GM12878 (cell line): Measurements from ENCODE around the gene PMPCA. TPM values are rescaled to one million over a fixed set of nuclear protein-coding genes. Genes with fewer than 3 reads are reported as not detected.

Source experiments
- ATAC-seq: fragments of 200-7000 bp; cut with Tn5 transposase; 3 replicates; pipeline ENCODE4 v1.9.1; 2020; ENCODE audit warnings: mild to moderate bottlenecking, moderate library complexity
- BruUV-seq: library from RNA; stranded (reverse); fragments of 400-500 nt; replicated peaks from 2 replicates; lab custom pipeline; 2021; lab: Mats Ljungman, UMichigan
- CTCF ChIA-PET: fragments of 300-600 bp; sonication (Branson Sonifier 250); formaldehyde crosslinking; extraction: SDS; loops from one replicate; lab custom pipeline; 2021; ENCODE audit warnings: inconsistent platforms; lab: Yijun Ruan, JAX
- POLR2A ChIA-PET: fragments of 350-600 bp; formaldehyde crosslinking; extraction: SDS; loops from one replicate; lab custom pipeline; 2021; ENCODE audit warnings: inconsistent platforms; lab: Charles Lee
- RAD21 ChIA-PET: fragments of 300-600 bp; sonication (Branson Sonifier 250); formaldehyde crosslinking; loops from one replicate; lab custom pipeline; 2023; ENCODE audit warnings: antibody characterized with exemption; ENCODE audit not compliant: unreplicated experiment; lab: Charles Lee
- SMC1A ChIA-PET: fragments of 300-600 bp; sonication (Branson Sonifier 250); formaldehyde crosslinking; loops from one replicate; lab custom pipeline; 2023; ENCODE audit not compliant: unreplicated experiment, uncharacterized antibody; lab: Charles Lee
- DNase-seq: peaks from one replicate; pipeline ENCODE4 v3.0.0-alpha.2; 2011; ENCODE audit warnings: low read depth, low spot score
- FAIRE-seq: peaks from 3 replicates; lab custom pipeline; 2011; peaks lifted over from hg19 to GRCh38; lab: Jason Lieb, UNC
- H2AFZ ChIP-seq: 2 replicates; pipeline ENCODE4 v1.6.0; 2011; ENCODE audit warnings: low read depth, low read length, control low read depth; ENCODE audit not compliant: control insufficient read depth
- H3K27ac ChIP-seq: 2 replicates; pipeline ENCODE4 v1.5.1; 2011; ENCODE audit warnings: control low read depth; ENCODE audit not compliant: control insufficient read depth, insufficient read depth
- H3K27me3 ChIP-seq, 2 experiments: replicated peaks in 1 of 2; 2 replicates each; pipeline versions ENCODE4 v1.6.0 to v1.6.1; 2011; ENCODE audit warnings: low read length in 1 of 2; ENCODE audit not compliant: control insufficient read depth in 2 of 2, insufficient read depth in 2 of 2
- H3K36me3 ChIP-seq, 2 experiments: 2 replicates each; pipeline ENCODE4 v1.5.1; 2011; ENCODE audit warnings: low read length in 1 of 2; ENCODE audit not compliant: control insufficient read depth in 2 of 2, insufficient read depth in 2 of 2
- H3K4me1 ChIP-seq: 2 replicates; pipeline ENCODE4 v1.6.1; 2011; ENCODE audit warnings: mild to moderate bottlenecking, low read length, moderate library complexity, mixed read lengths; ENCODE audit not compliant: control insufficient read depth, insufficient read depth
- H3K4me2 ChIP-seq: 2 replicates; pipeline ENCODE4 v1.6.0; 2011; ENCODE audit warnings: control low read depth; ENCODE audit not compliant: control insufficient read depth, insufficient read depth
- H3K4me3 ChIP-seq: fragments of 200-600 bp; sonication (generic); 2 replicates; pipeline ENCODE4 v1.5.1; 2016
- H3K79me2 ChIP-seq: 2 replicates; pipeline ENCODE4 v1.6.0; 2011; ENCODE audit warnings: low read length; ENCODE audit not compliant: control insufficient read depth, insufficient read depth
- H3K9ac ChIP-seq: 2 replicates; pipeline ENCODE4 v1.8.0; 2011; ENCODE audit warnings: low read length, control low read depth, mixed read lengths; ENCODE audit not compliant: control insufficient read depth, insufficient read depth
- H3K9me3 ChIP-seq: replicated peaks from 3 replicates; pipeline ENCODE4 v1.5.1; 2011; ENCODE audit warnings: mild to moderate bottlenecking, low read length; ENCODE audit not compliant: control insufficient read depth, insufficient read depth
- H4K20me1 ChIP-seq: 2 replicates; pipeline ENCODE4 v1.6.0; 2011; ENCODE audit not compliant: control insufficient read depth, insufficient read depth
- ASH2L ChIP-seq: fragments of 300-600, 200-600 bp; sonication (generic); IDR thresholded peaks from 2 replicates; pipeline ENCODE4 v1.6.1; 2017; ENCODE audit warnings: low read depth, mild to moderate bottlenecking, borderline replicate concordance
- MTA3 ChIP-seq: IDR thresholded peaks from 2 replicates; pipeline ENCODE4 v1.6.1; 2012; ENCODE audit warnings: low read length, inconsistent platforms, borderline replicate concordance
- MXI1 ChIP-seq: fragments of 150-350 bp; IDR thresholded peaks from 2 replicates; pipeline ENCODE4 v1.6.1; 2011; ENCODE audit warnings: low read depth, mild to moderate bottlenecking, inconsistent platforms, low read length, improper control_type of control experiment
- RFX5 ChIP-seq: IDR thresholded peaks from 2 replicates; pipeline ENCODE4 v1.6.1; 2011; ENCODE audit warnings: low read depth, low read length, improper control_type of control experiment
- SRF ChIP-seq, 2 experiments: IDR thresholded peaks; 2 replicates each; pipeline ENCODE4 v1.6.1; 2011; ENCODE audit warnings: low read depth in 2 of 2, low read length in 2 of 2, mild to moderate bottlenecking in 1 of 2, moderate library complexity in 1 of 2
- STAT3 ChIP-seq: IDR thresholded peaks from 2 replicates; pipeline ENCODE4 v1.6.1; 2011; ENCODE audit warnings: low read depth, low read length, improper control_type of control experiment
- ZBTB40 ChIP-seq: fragments of 450-650 bp; IDR thresholded peaks from 2 replicates; pipeline ENCODE4 v1.6.1; 2016; ENCODE audit warnings: mild to moderate bottlenecking, moderate library complexity, borderline replicate concordance
- whole genome bisulfite sequencing: methylation state at CpG from one replicate; pipeline ENCODE4 v1.1.6; 2016; ENCODE audit warnings: low lambda C conversion rate; ENCODE audit not compliant: insufficient replicate concordance, insufficient coverage; ENCODE audit errors: missing lambda C conversion rate; 5-methylcytosine and 5-hydroxymethylcytosine counted together
- in situ Hi-C: fragments of 300-500 bp; cut with MboI; formaldehyde crosslinking; loops from 9 replicates; pipeline ENCODE4 v1.14.3; 2018; ENCODE audit warnings: mixed read lengths
- intact Hi-C: fragments of 100-400 bp; cut with micrococcal nuclease; formaldehyde crosslinking; loops from one replicate; pipeline ENCODE4 v1.14.2; 2022; ENCODE audit not compliant: unreplicated experiment
- polyA plus RNA-seq, 11 experiments: library from polyadenylated mRNA; depleted of rRNA in 4 of 11; unstranded in 6 of 11; stranded (reverse) in 5 of 11; fragments of >200 nt; fragmentation: Nextera tagmentation in 4 of 11; fragmentation: Illumina TruSeq in 1 of 11; extraction: Ambion mirVana in 4 of 11; extraction: Trizol in 1 of 11; gene quantifications; 1 replicate in 1 of 11; 2 replicates in 10 of 11; pipeline versions ENCODE4 v1.2.1 to v1.2.3, GENCODE V29; 2011 to 2016; ENCODE audit warnings: inconsistent platforms in 2 of 11, missing spikeins in 2 of 11, low read depth in 1 of 11
- total RNA-seq, 4 experiments: library from RNA; depleted of rRNA in 3 of 4; stranded (reverse); fragments of >200 nt in 3 of 4; fragmentation: Illumina TruSeq in 1 of 4; extraction: Trizol in 1 of 4; gene quantifications; 2 replicates each; pipeline versions ENCODE4 v1.2.1 to v1.2.3, GENCODE V29; 2013 to 2021
- TF ChIP-seq, protein P1 (sequence below): fragments of 450-650 bp; IDR thresholded peaks from 2 replicates; pipeline ENCODE4 v1.6.1; 2018; ENCODE audit warnings: borderline replicate concordance, mild to moderate bottlenecking; ENCODE audit not compliant: partially characterized antibody
- TF ChIP-seq, protein P2 (sequence below): IDR thresholded peaks from 2 replicates; pipeline ENCODE4 v1.6.1; 2011; ENCODE audit warnings: low read depth, mild to moderate bottlenecking, low read length, moderate library complexity, borderline replicate concordance; ENCODE audit errors: extremely low read depth
- TF ChIP-seq, protein P3 (sequence below): fragments of 450-650 bp; formaldehyde crosslinking; IDR thresholded peaks from 2 replicates; pipeline ENCODE4 v1.4.0; 2020; ENCODE audit warnings: mild to moderate bottlenecking, moderate library complexity

The PMPCA gene
- total and polyA plus RNA-seq, 10 of the 15 experiments (the other 5 are each of a cell fraction or from before 2014, with no cell fraction given): 8.1 to 137 (median 75.7) TPM

- Histone ChIP-seq H2AFZ (peak within 1 kb of the TSS; percentile 74), H3K36me3 (peaks cover 11 to 19% of the 10 kb centered on the region in 2 experiments), H4K20me1 (no peaks in the 10 kb centered on the region), H3K4me3 (peak within 1 kb of the TSS; percentile 96), H3K27ac (peak within 1 kb of the TSS; percentile 61), H3K27me3 (no peaks in the 10 kb centered on the region), H3K9ac (peak within 1 kb of the TSS; percentile 82), H3K4me2 (peak within 1 kb of the TSS; percentile 92), H3K9me3 (no peaks in the 10 kb centered on the region), H3K4me1 (peaks cover 33% of the 10 kb centered on the region), H3K79me2 (peaks cover 28% of the 10 kb centered on the region)
- ChIA-PET POLR2A (interaction anchor here (1.1 to 2.4 kb wide), 3 partner anchors 9 to 37 kb away, joined by 3 to 11 read pairs (median 3); partner anchors contain the start of genes ENTR1 and PMPCA), CTCF (interaction anchor here (0.5 to 2.5 kb wide), 8 partner anchors 9 to 310 kb away, joined by 3 to 21 read pairs (median 6); partner anchors contain the start of genes DNLZ, ENTR1 and PMPCA), RAD21 (interaction anchor here (1.7 kb wide), 1 partner anchor 37 kb away, joined by 6 read pairs; the partner anchor contains the start of gene DNLZ), SMC1A (interaction anchor here (1.1 kb wide), 1 partner anchor 10 kb away, joined by 4 read pairs; the partner anchor contains the start of gene ENTR1)
- peak; percentile 40 for DNase-seq
- peak; percentile 74 for ATAC-seq
- in situ Hi-C loops: no loop called here
- peak; percentile 84 for FAIRE-seq
- intact Hi-C loops: loop anchor here (1.0 kb wide), 1 partner anchor 61 kb away; no protein-coding TSS in a partner anchor
- WGBS: 7% methylated on average over 71 of the region's 71 CpGs
- no TSS peak for BruUV-seq
- TF ChIP-seq STAT3: no peak
- TF ChIP-seq, protein P1, sequence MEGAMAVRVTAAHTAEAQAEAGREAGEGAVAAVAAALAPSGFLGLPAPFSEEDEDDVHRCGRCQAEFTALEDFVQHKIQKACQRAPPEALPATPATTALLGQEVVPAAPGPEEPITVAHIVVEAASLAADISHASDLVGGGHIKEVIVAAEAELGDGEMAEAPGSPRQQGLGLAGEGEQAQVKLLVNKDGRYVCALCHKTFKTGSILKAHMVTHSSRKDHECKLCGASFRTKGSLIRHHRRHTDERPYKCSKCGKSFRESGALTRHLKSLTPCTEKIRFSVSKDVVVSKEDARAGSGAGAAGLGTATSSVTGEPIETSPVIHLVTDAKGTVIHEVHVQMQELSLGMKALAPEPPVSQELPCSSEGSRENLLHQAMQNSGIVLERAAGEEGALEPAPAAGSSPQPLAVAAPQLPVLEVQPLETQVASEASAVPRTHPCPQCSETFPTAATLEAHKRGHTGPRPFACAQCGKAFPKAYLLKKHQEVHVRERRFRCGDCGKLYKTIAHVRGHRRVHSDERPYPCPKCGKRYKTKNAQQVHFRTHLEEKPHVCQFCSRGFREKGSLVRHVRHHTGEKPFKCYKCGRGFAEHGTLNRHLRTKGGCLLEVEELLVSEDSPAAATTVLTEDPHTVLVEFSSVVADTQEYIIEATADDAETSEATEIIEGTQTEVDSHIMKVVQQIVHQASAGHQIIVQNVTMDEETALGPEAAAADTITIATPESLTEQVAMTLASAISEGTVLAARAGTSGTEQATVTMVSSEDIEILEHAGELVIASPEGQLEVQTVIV: no peak
- TF ChIP-seq, protein P2, sequence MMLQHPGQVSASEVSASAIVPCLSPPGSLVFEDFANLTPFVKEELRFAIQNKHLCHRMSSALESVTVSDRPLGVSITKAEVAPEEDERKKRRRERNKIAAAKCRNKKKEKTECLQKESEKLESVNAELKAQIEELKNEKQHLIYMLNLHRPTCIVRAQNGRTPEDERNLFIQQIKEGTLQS: peak; percentile 52; the same call in 1 of the 2 replicates
- 0 out of 4 replicates have a peak, but pooled peaks have one; percentile 13 to 43 for TF ChIP-seq SRF (IDR thresholded peaks at IDR 0.05; ENCODE audit: low read depth in 2 of 2, low read length in 2 of 2)
- no peak for TF ChIP-seq MTA3
- peak; percentile 93 for TF ChIP-seq MXI1
- TF ChIP-seq ASH2L: no peak
- TF ChIP-seq ZBTB40: peak; percentile 61
- no peak for TF ChIP-seq RFX5
- TF ChIP-seq, protein P3, sequence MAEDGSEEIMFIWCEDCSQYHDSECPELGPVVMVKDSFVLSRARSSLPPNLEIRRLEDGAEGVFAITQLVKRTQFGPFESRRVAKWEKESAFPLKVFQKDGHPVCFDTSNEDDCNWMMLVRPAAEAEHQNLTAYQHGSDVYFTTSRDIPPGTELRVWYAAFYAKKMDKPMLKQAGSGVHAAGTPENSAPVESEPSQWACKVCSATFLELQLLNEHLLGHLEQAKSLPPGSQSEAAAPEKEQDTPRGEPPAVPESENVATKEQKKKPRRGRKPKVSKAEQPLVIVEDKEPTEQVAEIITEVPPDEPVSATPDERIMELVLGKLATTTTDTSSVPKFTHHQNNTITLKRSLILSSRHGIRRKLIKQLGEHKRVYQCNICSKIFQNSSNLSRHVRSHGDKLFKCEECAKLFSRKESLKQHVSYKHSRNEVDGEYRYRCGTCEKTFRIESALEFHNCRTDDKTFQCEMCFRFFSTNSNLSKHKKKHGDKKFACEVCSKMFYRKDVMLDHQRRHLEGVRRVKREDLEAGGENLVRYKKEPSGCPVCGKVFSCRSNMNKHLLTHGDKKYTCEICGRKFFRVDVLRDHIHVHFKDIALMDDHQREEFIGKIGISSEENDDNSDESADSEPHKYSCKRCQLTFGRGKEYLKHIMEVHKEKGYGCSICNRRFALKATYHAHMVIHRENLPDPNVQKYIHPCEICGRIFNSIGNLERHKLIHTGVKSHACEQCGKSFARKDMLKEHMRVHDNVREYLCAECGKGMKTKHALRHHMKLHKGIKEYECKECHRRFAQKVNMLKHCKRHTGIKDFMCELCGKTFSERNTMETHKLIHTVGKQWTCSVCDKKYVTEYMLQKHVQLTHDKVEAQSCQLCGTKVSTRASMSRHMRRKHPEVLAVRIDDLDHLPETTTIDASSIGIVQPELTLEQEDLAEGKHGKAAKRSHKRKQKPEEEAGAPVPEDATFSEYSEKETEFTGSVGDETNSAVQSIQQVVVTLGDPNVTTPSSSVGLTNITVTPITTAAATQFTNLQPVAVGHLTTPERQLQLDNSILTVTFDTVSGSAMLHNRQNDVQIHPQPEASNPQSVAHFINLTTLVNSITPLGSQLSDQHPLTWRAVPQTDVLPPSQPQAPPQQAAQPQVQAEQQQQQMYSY (CRISPR knock-in tag): no peak
Observed at GRCh38 chr9:136400038-136400834, 10.2 kb upstream of the PMPCA start, which contains the start of gene SNAPC4. Gene SNAPC4 (minus strand): TSS chr9:136400170. CDS start chr9:136398428, 1,742 bp downstream.
